Liver (tissue), 9 donors: ENCODE data around the gene DZIP1L. TPM values are rescaled to one million over a fixed set of nuclear protein-coding genes. Genes with fewer than 3 reads are reported as not detected.

Experiments used
- DNase-seq: peaks from one replicate; pipeline ENCODE4 v3.0.0-alpha.2; 2017; ENCODE audit warnings: low spot score
- H3K27ac ChIP-seq, 2 donors: one replicate each; pipeline ENCODE4 v1.7.0; 2013; ENCODE audit warnings: inconsistent platforms in 2 of 2, low read length in 2 of 2, control low read depth in 1 of 2, low read depth in 1 of 2, mild to moderate bottlenecking in 1 of 2
- H3K27me3 ChIP-seq, 4 donors: one replicate each; pipeline versions ENCODE4 v1.6.1 to v1.7.0; 2013; ENCODE audit warnings: low read length in 3 of 4, inconsistent platforms in 1 of 4, mild to moderate bottlenecking in 1 of 4, moderate library complexity in 1 of 4; ENCODE audit not compliant: control insufficient read depth in 4 of 4, insufficient read depth in 4 of 4
- H3K36me3 ChIP-seq, 4 donors: one replicate each; pipeline versions ENCODE4 v1.6.1 to v1.7.0; 2013; ENCODE audit warnings: low read length in 3 of 4, mild to moderate bottlenecking in 3 of 4, low read depth in 1 of 4, moderate library complexity in 1 of 4; ENCODE audit not compliant: control insufficient read depth in 4 of 4, insufficient read depth in 3 of 4
- H3K4me1 ChIP-seq, 4 donors: one replicate each; pipeline versions ENCODE4 v1.6.1 to v1.7.0; 2013; ENCODE audit warnings: low read length in 3 of 4, mild to moderate bottlenecking in 3 of 4, moderate library complexity in 1 of 4; ENCODE audit not compliant: control insufficient read depth in 4 of 4, insufficient read depth in 4 of 4
- H3K4me3 ChIP-seq, 3 donors: one replicate each; pipeline versions ENCODE4 v1.6.1 to v1.7.0; 2013; ENCODE audit warnings: low read length in 3 of 3, control low read depth in 1 of 3, low read depth in 1 of 3, mild to moderate bottlenecking in 1 of 3
- H3K9ac ChIP-seq, 2 donors: one replicate each; pipeline ENCODE4 v1.7.0; 2013; ENCODE audit warnings: low read length in 2 of 2, mild to moderate bottlenecking in 2 of 2, moderate library complexity in 2 of 2, control low read depth in 1 of 2, low read depth in 1 of 2
- H3K9me3 ChIP-seq, 4 donors: one replicate each; pipeline versions ENCODE4 v1.6.1 to v1.7.0; 2013; ENCODE audit warnings: low read length in 3 of 4; ENCODE audit not compliant: control insufficient read depth in 4 of 4
- ATF3 ChIP-seq: IDR thresholded peaks from 2 replicates; pipeline ENCODE4 v1.6.1; 2016; ENCODE audit warnings: antibody characterized with exemption
- CTCF ChIP-seq: fragments of 150-350 bp; IDR thresholded peaks from 2 replicates; pipeline ENCODE4 v1.5.1; 2017; ENCODE audit warnings: improper control_type of control experiment, low read depth, low read length; ENCODE audit not compliant: missing input control
- EGR1 ChIP-seq, 2 donors: IDR thresholded peaks; 2 replicates each; pipeline ENCODE4 v1.6.1; 2016 to 2018; ENCODE audit warnings: antibody characterized with exemption in 2 of 2, low read depth in 2 of 2
- FOXA1 ChIP-seq: IDR thresholded peaks from 2 replicates; pipeline ENCODE4 v1.6.1; 2016; ENCODE audit warnings: antibody characterized with exemption
- FOXA2 ChIP-seq: IDR thresholded peaks from 2 replicates; pipeline ENCODE4 v1.6.1; 2016; ENCODE audit warnings: antibody characterized with exemption
- GABPA ChIP-seq, 2 donors: IDR thresholded peaks in 1 of 2; conservative IDR thresholded peaks in 1 of 2; 2 replicates each; pipeline ENCODE4 v1.6.1; 2016; ENCODE audit warnings: antibody characterized with exemption in 2 of 2, mild to moderate bottlenecking in 1 of 2, moderate library complexity in 1 of 2
- HNF4A ChIP-seq, 2 donors: conservative IDR thresholded peaks; 2 replicates each; pipeline ENCODE4 v1.6.1; 2016; ENCODE audit warnings: antibody characterized with exemption in 2 of 2, mild to moderate bottlenecking in 2 of 2
- HNF4G ChIP-seq: IDR thresholded peaks from 2 replicates; pipeline ENCODE4 v1.6.1; 2016; ENCODE audit warnings: antibody characterized with exemption
- JUND ChIP-seq, 2 donors: IDR thresholded peaks; 2 replicates each; pipeline ENCODE4 v1.6.1; 2016; ENCODE audit warnings: antibody characterized with exemption in 2 of 2
- MAX ChIP-seq: IDR thresholded peaks from 2 replicates; pipeline ENCODE4 v1.6.1; 2016; ENCODE audit warnings: antibody characterized with exemption
- NR2F2 ChIP-seq: IDR thresholded peaks from 2 replicates; pipeline ENCODE4 v1.6.1; 2016; ENCODE audit warnings: antibody characterized with exemption
- RAD21 ChIP-seq, 2 donors: IDR thresholded peaks; 2 replicates each; pipeline ENCODE4 v1.6.1; 2016; ENCODE audit warnings: antibody characterized with exemption in 2 of 2, mild to moderate bottlenecking in 2 of 2
- RXRA ChIP-seq, 2 donors: IDR thresholded peaks; 2 replicates each; pipeline ENCODE4 v1.6.1; 2017 to 2018; ENCODE audit warnings: antibody characterized with exemption in 2 of 2, mild to moderate bottlenecking in 1 of 2
- SP1 ChIP-seq: IDR thresholded peaks from 2 replicates; pipeline ENCODE4 v1.6.1; 2018; ENCODE audit warnings: antibody characterized with exemption, mild to moderate bottlenecking
- TAF1 ChIP-seq: conservative IDR thresholded peaks from 2 replicates; pipeline ENCODE4 v1.6.1; 2016; ENCODE audit warnings: antibody characterized with exemption, mild to moderate bottlenecking
- YY1 ChIP-seq: IDR thresholded peaks from 2 replicates; pipeline ENCODE4 v1.6.1; 2016; ENCODE audit warnings: antibody characterized with exemption, mild to moderate bottlenecking
- ZBTB33 ChIP-seq: IDR thresholded peaks from 2 replicates; pipeline ENCODE4 v1.6.1; 2016; ENCODE audit warnings: antibody characterized with exemption
- WGBS: extraction: QIAGEN DNeasy Blood & Tissue Kit; methylation state at CpG from one replicate; pipeline ENCODE4 v1.1.7; 2013; 5-methylcytosine and 5-hydroxymethylcytosine counted together
- polyA plus RNA-seq, 2 donors: library from polyadenylated mRNA; stranded (reverse) in 1 of 2; unstranded in 1 of 2; fragments of 200-250 nt in 1 of 2; fragments of >200 nt in 1 of 2; fragmentation: Nextera tagmentation in 1 of 2; extraction: Ambion mirVana in 1 of 2; gene quantifications; one replicate each; pipeline versions ENCODE4 v1.2.1 to v1.2.3, GENCODE V29; 2013 to 2015
- total RNA-seq, 2 donors: library from RNA; depleted of rRNA; stranded (reverse); fragments of >200 nt; gene quantifications; one replicate each; pipeline ENCODE4 v1.2.3, GENCODE V29; 2014
- donor health status: healthy.
- donor health status: healthy.
- donor health status: healthy.
- donor health status: healthy.
- donor health status: healthy.

Gene DZIP1L
- total and polyA plus RNA-seq, 4 donors = 0.62 to 5.9 (median 1.3) TPM

- TF ChIP-seq FOXA1 (no peak), ATF3 (no peak), RAD21 (IDR thresholded peaks at IDR 0.05) (no peak), FOXA2 (no peak), HNF4A (conservative IDR thresholded peaks at IDR 0.05) (no peak), TAF1 (no peak), NR2F2 (no peak), HNF4G (no peak), SP1 (no peak)
These were observed 53.4 kb downstream of the DZIP1L start (continued) for GRCh38 chr3:138062037-138062436.

GRCh38 chr3:138060792-138061191, 54.6 kb downstream of the DZIP1L start:
- Histone ChIP-seq H3K9me3 (no peaks in the 10 kb centered on the region), H3K4me1 (no peaks in the 10 kb centered on the region), H3K27me3 (no peaks in the 10 kb centered on the region), H3K36me3 (no peaks in the 10 kb centered on the region), H3K4me3 (no peak overlapping the region), H3K27ac (no peak overlapping the region), H3K9ac (no peak overlapping the region)
- no peak for DNase-seq
- WGBS = 41% methylated on average over 2 of the region's 2 CpGs
- no peak for TF ChIP-seq YY1
- TF ChIP-seq FOXA1 = no peak
- no peak for TF ChIP-seq RAD21 (IDR thresholded peaks at IDR 0.05)
- TF ChIP-seq MAX = no peak
- no peak for TF ChIP-seq HNF4G
- no peak for TF ChIP-seq EGR1 (IDR thresholded peaks at IDR 0.05; ENCODE audit: low read depth in 2 of 2)
- TF ChIP-seq ATF3 = no peak
- TF ChIP-seq JUND (IDR thresholded peaks at IDR 0.05) = no peak
- no peak for TF ChIP-seq FOXA2
- TF ChIP-seq GABPA (IDR thresholded peaks at IDR 0.05 in 1 of 2, conservative IDR thresholded peaks at IDR 0.05 in 1 of 2) = no peak
- no peak for TF ChIP-seq TAF1
- TF ChIP-seq RXRA (IDR thresholded peaks at IDR 0.05) = no peak
- TF ChIP-seq ZBTB33 = no peak
- no peak for TF ChIP-seq NR2F2
- TF ChIP-seq CTCF = no peak
- TF ChIP-seq HNF4A (conservative IDR thresholded peaks at IDR 0.05) = no peak

- Histone ChIP-seq H3K4me3 (no peak overlapping the region), H3K9ac (no peak overlapping the region), H3K27me3 (no peaks in the 10 kb centered on the region), H3K36me3 (no peaks in the 10 kb centered on the region), H3K4me1 (no peaks in the 10 kb centered on the region), H3K9me3 (no peaks in the 10 kb centered on the region), H3K27ac (no peak overlapping the region)
- no peak for DNase-seq
- TF ChIP-seq HNF4A (conservative IDR thresholded peaks at IDR 0.05) (no peak), YY1 (no peak), SP1 (no peak), JUND (IDR thresholded peaks at IDR 0.05) (no peak), RXRA (IDR thresholded peaks at IDR 0.05) (no peak)
These were observed 56.1 kb downstream of the DZIP1L start for GRCh38 chr3:138059261-138059660.
